GM19463 (cell line): Measurements from ENCODE around the gene LGALS14.

Experiments
- ATAC-seq: cut with Tn5 transposase; IDR thresholded peaks from one replicate; pipeline ENCODE4 v1.9.1; 2021; ENCODE audit warnings: mild to moderate bottlenecking, moderate library complexity; ENCODE audit not compliant: unreplicated experiment

The LGALS14 gene

GRCh38 chr19:39746836-39747529 is 42.7 kb downstream of the LGALS14 start:
- ATAC-seq: no peak

DNA sequence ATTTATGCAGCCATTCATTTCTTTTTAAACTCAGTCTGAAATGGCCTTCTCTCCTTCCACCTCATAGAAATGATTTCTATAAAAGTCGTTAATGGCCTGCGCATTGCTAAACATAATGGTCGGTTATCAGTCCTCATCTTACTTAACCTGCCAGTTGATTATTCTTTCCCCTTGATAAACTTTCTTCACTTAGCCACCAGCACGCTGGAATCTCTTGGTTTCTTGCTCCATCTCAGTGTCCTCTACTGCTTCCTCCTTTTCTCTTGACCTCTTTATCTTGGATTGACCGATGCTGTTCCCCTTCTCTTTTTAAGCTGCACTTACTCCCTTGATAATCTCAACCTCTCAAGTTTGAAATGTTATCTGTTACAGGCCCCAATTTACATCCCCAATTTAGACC is 45.7 kb downstream of the LGALS14 start:
- no peak for ATAC-seq

DNA sequence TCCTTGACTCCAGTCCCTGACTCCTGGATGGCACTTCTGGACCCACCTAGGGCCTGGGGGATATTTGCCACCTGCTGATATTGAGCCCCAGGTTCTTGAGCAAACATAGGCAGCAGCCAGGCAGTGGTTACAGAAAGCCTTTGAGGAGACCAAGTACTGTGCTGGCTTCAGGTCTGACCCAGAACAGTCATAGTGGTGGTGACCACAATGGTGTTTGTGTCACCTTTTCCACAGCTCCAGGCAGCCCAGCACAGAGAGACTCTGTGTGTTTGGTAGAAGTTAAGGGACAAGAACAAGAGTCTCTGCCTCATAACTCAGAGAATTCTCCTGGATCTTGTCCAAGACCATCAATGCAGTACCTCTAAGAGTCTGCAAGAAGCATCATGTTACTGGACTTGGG is 48.1 kb downstream of the LGALS14 start:
- ATAC-seq: no peak

GRCh38 chr19:39752795-39753194 is 48.5 kb downstream of the LGALS14 start:
- no peak for ATAC-seq

GRCh38 chr19:39754544-39754943 is 50.3 kb downstream of the LGALS14 start:
- no peak for ATAC-seq

- no peak for ATAC-seq
Measured at GRCh38 chr19:39754971-39755370, 50.7 kb downstream of the LGALS14 start.
